DLD1 (cell line): Measurements from ENCODE around the gene MAGI1.

Source experiments
- in situ Hi-C: cut with HindIII; loops from 2 replicates; pipeline ENCODE4 v1.10.0; 2017; ENCODE audit warnings: low sequenced_read_pairs

The MAGI1 gene

GRCh38 chr3:65729555-65729954 lies 309.2 kb downstream of the MAGI1 start:
- in situ Hi-C loops, result no loop called here

- in situ Hi-C loops, result no loop called here
Observed at GRCh38 chr3:65728138-65728537, 310.6 kb downstream of the MAGI1 start.

- in situ Hi-C loops, result loop anchor here (25.0 kb wide), 1 partner anchor 287 kb away; no protein-coding TSS in a partner anchor
Observed at GRCh38 chr3:65723985-65724384, 314.7 kb downstream of the MAGI1 start.

GRCh38 chr3:65723011-65723410 lies 315.7 kb downstream of the MAGI1 start:
- in situ Hi-C loops, result loop anchor here (25.0 kb wide), 1 partner anchor 286 kb away; no protein-coding TSS in a partner anchor

- in situ Hi-C loops, result loop anchor here (25.0 kb wide), 1 partner anchor 284 kb away; no protein-coding TSS in a partner anchor
Observed at GRCh38 chr3:65720989-65721737, 317.6 kb downstream of the MAGI1 start.

GRCh38 chr3:65719639-65720038 lies 319.1 kb downstream of the MAGI1 start:
- in situ Hi-C loops, result loop anchor here (25.0 kb wide), 1 partner anchor 282 kb away; no protein-coding TSS in a partner anchor

GRCh38 chr3:65717676-65718346 lies 320.9 kb downstream of the MAGI1 start:
- in situ Hi-C loops, result loop anchor here (25.0 kb wide), 1 partner anchor 281 kb away; no protein-coding TSS in a partner anchor

- in situ Hi-C loops, result loop anchor here (25.0 kb wide), 1 partner anchor 279 kb away; no protein-coding TSS in a partner anchor
Observed at GRCh38 chr3:65716071-65716751, 322.5 kb downstream of the MAGI1 start.

GRCh38 chr3:65714134-65714533 lies 324.6 kb downstream of the MAGI1 start:
- in situ Hi-C loops, result loop anchor here (25.0 kb wide), 1 partner anchor 277 kb away; no protein-coding TSS in a partner anchor

- in situ Hi-C loops, result loop anchor here (25.0 kb wide), 1 partner anchor 276 kb away; no protein-coding TSS in a partner anchor
Observed at GRCh38 chr3:65713016-65713415, 325.7 kb downstream of the MAGI1 start.

GRCh38 chr3:65712140-65712539 lies 326.6 kb downstream of the MAGI1 start:
- in situ Hi-C loops, result loop anchor here (25.0 kb wide), 1 partner anchor 275 kb away; no protein-coding TSS in a partner anchor

GRCh38 chr3:65706776-65707568 lies 331.7 kb downstream of the MAGI1 start:
- in situ Hi-C loops, result loop anchor here (25.0 kb wide), 1 partner anchor 270 kb away; no protein-coding TSS in a partner anchor

- in situ Hi-C loops, result loop anchor here (25.0 kb wide), 1 partner anchor 269 kb away; no protein-coding TSS in a partner anchor
Observed at GRCh38 chr3:65706301-65706700, 332.4 kb downstream of the MAGI1 start.

- in situ Hi-C loops, result loop anchor here (25.0 kb wide), 1 partner anchor 267 kb away; no protein-coding TSS in a partner anchor
Observed at GRCh38 chr3:65703820-65704219, 334.9 kb downstream of the MAGI1 start.

GRCh38 chr3:65703026-65703425 lies 335.7 kb downstream of the MAGI1 start:
- in situ Hi-C loops, result loop anchor here (25.0 kb wide), 1 partner anchor 266 kb away; no protein-coding TSS in a partner anchor

GRCh38 chr3:65702202-65702601 lies 336.5 kb downstream of the MAGI1 start:
- in situ Hi-C loops, result loop anchor here (25.0 kb wide), 1 partner anchor 265 kb away; no protein-coding TSS in a partner anchor

- in situ Hi-C loops, result loop anchor here (25.0 kb wide), 1 partner anchor 264 kb away; no protein-coding TSS in a partner anchor
Observed at GRCh38 chr3:65701516-65701915, 337.2 kb downstream of the MAGI1 start.

GRCh38 chr3:65689436-65689835 lies 349.3 kb downstream of the MAGI1 start:
- in situ Hi-C loops, result no loop called here

- in situ Hi-C loops, result no loop called here
Observed at GRCh38 chr3:65687741-65688140, 351.0 kb downstream of the MAGI1 start.
